ENCODE results near the gene NRP1. TPM values are rescaled to one million over a fixed set of nuclear protein-coding genes. Genes with fewer than 3 reads are reported as not detected.

NRP1 gene
- total and polyA plus RNA-seq, 2 of the 8 experiments (the other 6 are each of a cell fraction or from before 2014, with no cell fraction given): 1.2 to 2.1 TPM

GRCh38 chr10:33382921-33383713 is 48.6 kb upstream of the NRP1 start:
- no peak overlapping the region for H2BK120ac ChIP-seq (replicated peaks; ENCODE audit: low read depth, low read length)
- CTCF ChIA-PET (ENCODE audit: partially characterized antibody): interaction anchor here (0.6 kb wide), 1 partner anchor 15 kb away, joined by 3 read pairs; no protein-coding TSS in a partner anchor
- no peak overlapping the region for H2BK20ac ChIP-seq (ENCODE audit: low read length)
- no peak overlapping the region for H3K9ac ChIP-seq (replicated peaks in 1 of 4; ENCODE audit: extremely low read depth in 1 of 4, low read depth in 3 of 4, low read length in 3 of 4)
- no peak overlapping the region for H2BK5ac ChIP-seq (ENCODE audit: low read depth, low read length)
- H3K14ac ChIP-seq (ENCODE audit: insufficient read length): no peak overlapping the region
- H3K79me1 ChIP-seq (ENCODE audit: low read depth, low read length): no peaks in the 10 kb centered on the region
- H3K18ac ChIP-seq (ENCODE audit: extremely low read depth, low read length): no peak overlapping the region
- peaks cover 0 to 10% (median 1%) of the 10 kb centered on the region in 4 experiments; a peak in 2 of 7 replicates for H3K4me1 ChIP-seq (replicated peaks in 1 of 4; ENCODE audit: control insufficient read depth in 3 of 4, insufficient read depth in 4 of 4, low read length in 3 of 4)
- H2AK5ac ChIP-seq (ENCODE audit: low read depth, low read length): no peak overlapping the region
- FAIRE-seq (no peak), DNase-seq (ENCODE audit: low read depth in 1 of 2, low spot score in 2 of 2) (no peak)
- no peak overlapping the region for H2AFZ ChIP-seq (ENCODE audit: low read length)
- no peak overlapping the region for H3K4me3 ChIP-seq (ENCODE audit: extremely low read depth in 1 of 4, insufficient read depth in 2 of 4, low read depth in 3 of 4, low read length in 4 of 4)
- H4K91ac ChIP-seq (replicated peaks; ENCODE audit: insufficient read length, low read length): no peak overlapping the region
- H3K79me2 ChIP-seq (ENCODE audit: control insufficient read depth in 1 of 2, insufficient read depth in 2 of 2, low read length in 2 of 2): no peaks in the 10 kb centered on the region
- POLR2A ChIA-PET (ENCODE audit: partially characterized antibody): no interaction called here
- H3K4ac ChIP-seq (replicated peaks; ENCODE audit: insufficient read length, low read depth, low read length): no peak overlapping the region
- H3K36me3 ChIP-seq (ENCODE audit: control insufficient read depth in 2 of 4, insufficient read depth in 4 of 4, low read length in 3 of 4): no peaks in the 10 kb centered on the region
- 89% methylated on average over 4 of the region's 4 CpGs; no CpG with 5 or more reads in 1 of the 2 experiments for WGBS, 2 experiments (ENCODE audit: extremely low coverage in 1 of 2, insufficient coverage in 1 of 2, insufficient read length in 1 of 2, insufficient replicate concordance in 2 of 2, low coverage in 1 of 2, low lambda C conversion rate in 2 of 2, missing lambda C conversion rate in 1 of 2)
- H3K4me2 ChIP-seq (ENCODE audit: insufficient read depth in 1 of 2, low read depth in 2 of 2, low read length in 2 of 2): no peak overlapping the region
- H3K56ac ChIP-seq (replicated peaks; ENCODE audit: insufficient read length, low read depth, low read length): no peak overlapping the region
- H3K9me3 ChIP-seq (ENCODE audit: insufficient read depth in 2 of 2, low read depth in 1 of 2, low read length in 1 of 2): no peaks in the 10 kb centered on the region
- H3K27ac ChIP-seq (ENCODE audit: low read depth, low read length): no peak overlapping the region
- H4K20me1 ChIP-seq (replicated peaks in 1 of 2; ENCODE audit: control insufficient read depth in 1 of 2, insufficient read depth in 2 of 2, low read length in 2 of 2): no peaks in the 10 kb centered on the region
- H4K5ac ChIP-seq (ENCODE audit: insufficient read length, low read depth, low read length): no peak overlapping the region
- no peaks in the 10 kb centered on the region for H3K27me3 ChIP-seq (replicated peaks in 1 of 4; ENCODE audit: control insufficient read depth in 3 of 4, extremely low read depth in 1 of 4, insufficient read depth in 3 of 4, low read length in 3 of 4)
- H3K23ac ChIP-seq (ENCODE audit: insufficient read length): no peak overlapping the region
- no peak overlapping the region for H2BK12ac ChIP-seq (ENCODE audit: low read depth, low read length)
- H4K8ac ChIP-seq (ENCODE audit: extremely low read depth, insufficient read depth, low read length): no peak overlapping the region
- no peak overlapping the region for H2BK15ac ChIP-seq (ENCODE audit: low read length)
- no peaks in the 10 kb centered on the region for H3K23me2 ChIP-seq (ENCODE audit: low read depth, low read length)
- TF ChIP-seq GABPA (IDR thresholded peaks at IDR 0.05; ENCODE audit: borderline replicate concordance, insufficient read depth, low read length) (no peak), EZH2 (IDR thresholded peaks at IDR 0.05; ENCODE audit: low read depth, low read length, severe bottlenecking) (no peak), RAD21 (IDR thresholded peaks at IDR 0.05 in 1 of 2, conservative IDR thresholded peaks at IDR 0.05 in 1 of 2; ENCODE audit: low read depth in 2 of 2, low read length in 2 of 2) (no peak), ATF2 (IDR thresholded peaks at IDR 0.05; ENCODE audit: low read length) (no peak), CHD1 (IDR thresholded peaks at IDR 0.05; ENCODE audit: low read depth, low read length) (no peak), EGR1 (IDR thresholded peaks at IDR 0.05; ENCODE audit: borderline replicate concordance, low read depth, low read length) (no peak), TAF7 (optimal IDR thresholded peaks at IDR 0.05; ENCODE audit: borderline replicate concordance, low read depth, low read length) (no peak)
- TF ChIP-seq, protein P1, sequence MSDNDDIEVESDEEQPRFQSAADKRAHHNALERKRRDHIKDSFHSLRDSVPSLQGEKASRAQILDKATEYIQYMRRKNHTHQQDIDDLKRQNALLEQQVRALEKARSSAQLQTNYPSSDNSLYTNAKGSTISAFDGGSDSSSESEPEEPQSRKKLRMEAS (IDR thresholded peaks at IDR 0.05): no peak
